K562 (cell line): Measurements from ENCODE around the gene PCSK5. TPM values are rescaled to one million over a fixed set of nuclear protein-coding genes. Genes with fewer than 3 reads are reported as not detected.

Source experiments
- ATAC-seq: fragments of 200-7000 bp; cut with Tn5 transposase; 3 replicates; pipeline ENCODE4 v1.9.1; 2020; ENCODE audit warnings: moderate library complexity
- BruUV-seq: library from RNA; stranded (reverse); fragments of 400-500 nt; replicated peaks from 2 replicates; lab custom pipeline; 2021; lab: Mats Ljungman, UMichigan
- CTCF ChIA-PET: fragments of 300-600 bp; formaldehyde crosslinking; extraction: SDS; loops from one replicate; lab custom pipeline; 2021; ENCODE audit warnings: low intra/inter-chr PET ratio; lab: Yijun Ruan, JAX
- POLR2A ChIA-PET: fragments of 300-600, 350-650 bp; sonication (Branson Sonifier 250); formaldehyde crosslinking; extraction: SDS; loops from one replicate; lab custom pipeline; 2021; ENCODE audit warnings: antibody characterized with exemption, inconsistent platforms; lab: Yijun Ruan, JAX
- DNase-seq, 4 experiments: peaks; one replicate each; pipeline versions ENCODE4 v3.0.0 to v3.0.0-alpha.2; 2011 to 2018; ENCODE audit warnings: low spot score in 3 of 4, mixed read lengths in 3 of 4; ENCODE audit errors: extremely low read depth in 1 of 4
- FAIRE-seq: peaks from 2 replicates; lab custom pipeline; 2011; peaks lifted over from hg19 to GRCh38; lab: Jason Lieb, UNC
- H2AFZ ChIP-seq: 2 replicates; pipeline ENCODE4 v1.6.0; 2011; ENCODE audit warnings: low read depth, low read length, control low read depth, inconsistent platforms
- H3K27ac ChIP-seq: fragments of 200-600 bp; 3 replicates; pipeline ENCODE4 v1.8.0; 2011; ENCODE audit warnings: low read depth, mild to moderate bottlenecking, control low read depth, inconsistent platforms, low read length, moderate library complexity, mixed read lengths; ENCODE audit errors: extremely low read depth
- H3K27me3 ChIP-seq, 2 experiments: fragments of 300-600 bp in 1 of 2; 2 replicates in 1 of 2; 3 replicates in 1 of 2; pipeline versions ENCODE4 v1.6.0 to v1.8.0; 2011; ENCODE audit warnings: inconsistent platforms in 2 of 2, low read length in 2 of 2, mild to moderate bottlenecking in 1 of 2, mixed read lengths in 1 of 2, moderate library complexity in 1 of 2; ENCODE audit not compliant: control insufficient read depth in 2 of 2, insufficient read depth in 2 of 2
- H3K36me3 ChIP-seq: fragments of 300-600 bp; 3 replicates; pipeline ENCODE4 v1.8.0; 2011; ENCODE audit warnings: mild to moderate bottlenecking, low read length, inconsistent platforms; ENCODE audit not compliant: control insufficient read depth, insufficient read depth
- H3K4me1 ChIP-seq, 2 experiments: fragments of 200-600 bp in 1 of 2; replicated peaks in 1 of 2; 2 replicates in 1 of 2; 3 replicates in 1 of 2; pipeline versions ENCODE4 v1.5.1 to v1.8.0; 2011; ENCODE audit warnings: inconsistent platforms in 2 of 2, low read length in 2 of 2, mild to moderate bottlenecking in 1 of 2, mixed read lengths in 1 of 2, moderate library complexity in 1 of 2; ENCODE audit not compliant: control insufficient read depth in 2 of 2, insufficient read depth in 2 of 2
- H3K4me2 ChIP-seq: 2 replicates; pipeline ENCODE4 v1.6.1; 2011; ENCODE audit warnings: low read length, control low read depth, inconsistent platforms, mixed read lengths; ENCODE audit not compliant: insufficient read depth
- H3K4me3 ChIP-seq: fragments of 200-600 bp; sonication (generic), shearing (Covaris generic); 2 replicates; pipeline ENCODE4 v1.5.1; 2016; ENCODE audit warnings: control low read depth, inconsistent platforms
- H3K79me2 ChIP-seq: fragments of 200-600 bp; 3 replicates; pipeline ENCODE4 v1.8.0; 2011; ENCODE audit warnings: low read length, inconsistent platforms; ENCODE audit not compliant: control insufficient read depth, insufficient read depth
- H3K9ac ChIP-seq, 2 experiments: 2 replicates each; pipeline versions ENCODE4 v1.6.0 to v1.6.1; 2011; ENCODE audit warnings: low read depth in 2 of 2, low read length in 2 of 2, control low read depth in 1 of 2, inconsistent platforms in 1 of 2, mild to moderate bottlenecking in 1 of 2, mixed read lengths in 1 of 2; ENCODE audit not compliant: insufficient read depth in 1 of 2
- H3K9me1 ChIP-seq: one replicate; pipeline ENCODE4 v1.6.0; 2011; ENCODE audit warnings: inconsistent platforms, mild to moderate bottlenecking, low read length, moderate library complexity; ENCODE audit not compliant: control insufficient read depth, insufficient read depth
- H3K9me3 ChIP-seq: replicated peaks from 2 replicates; pipeline ENCODE4 v1.5.1; 2011; ENCODE audit warnings: low read depth, low read length, inconsistent platforms; ENCODE audit not compliant: control insufficient read depth, insufficient read depth
- H4K20me1 ChIP-seq: replicated peaks from 2 replicates; pipeline ENCODE4 v1.6.1; 2011; ENCODE audit warnings: low read length, inconsistent platforms, mixed read lengths; ENCODE audit not compliant: control insufficient read depth, insufficient read depth
- ARID3A ChIP-seq: IDR thresholded peaks from 2 replicates; pipeline ENCODE4 v1.6.1; 2012; ENCODE audit warnings: low read depth, low read length, improper control_type of control experiment, borderline replicate concordance
- ARNT ChIP-seq, 2 experiments: fragments of 450-650 bp; IDR thresholded peaks; 2 replicates each; pipeline ENCODE4 v1.6.1; 2016; ENCODE audit warnings: mild to moderate bottlenecking in 1 of 2
- CSDE1 ChIP-seq, 2 experiments: fragments of 450-650 bp; IDR thresholded peaks; 2 replicates each; pipeline ENCODE4 v1.6.1; 2016; ENCODE audit warnings: mild to moderate bottlenecking in 1 of 2
- DDX20 ChIP-seq: fragments of 450-650 bp; IDR thresholded peaks from 2 replicates; pipeline ENCODE4 v1.6.1; 2016; ENCODE audit warnings: missing genetic modification characterization, low read depth, mild to moderate bottlenecking, missing compliant biosample characterization, moderate library complexity
- JUN ChIP-seq, 2 experiments: sonication (generic) in 1 of 2; formaldehyde crosslinking in 1 of 2; IDR thresholded peaks; 2 replicates each; pipeline versions ENCODE4 v1.6.1 to v1.8.0; 2012 to 2022; ENCODE audit warnings: borderline replicate concordance in 2 of 2, mild to moderate bottlenecking in 2 of 2, improper control_type of control experiment in 1 of 2, low read depth in 1 of 2, low read length in 1 of 2, missing genetic modification reagents in 1 of 2
- L3MBTL2 ChIP-seq: fragments of 450-650 bp; IDR thresholded peaks from 2 replicates; pipeline ENCODE4 v1.6.1; 2016; ENCODE audit warnings: mild to moderate bottlenecking, moderate library complexity
- POLR3A ChIP-seq: IDR thresholded peaks from 2 replicates; pipeline ENCODE4 v1.6.1; 2011; ENCODE audit warnings: borderline replicate concordance, mild to moderate bottlenecking, moderate library complexity; ENCODE audit not compliant: insufficient read length, insufficient read depth; ENCODE audit errors: extremely low read depth
- PTBP1 ChIP-seq: fragments of 200-400 bp; formaldehyde crosslinking; IDR thresholded peaks from 2 replicates; pipeline ENCODE4 v1.6.1; 2017; ENCODE audit warnings: low read depth, low read length
- RBBP5 ChIP-seq: fragments of 200-600 bp; sonication (generic); IDR thresholded peaks from 2 replicates; pipeline ENCODE4 v1.6.1; 2012; ENCODE audit warnings: borderline replicate concordance, mild to moderate bottlenecking, low read length, control low read depth, inconsistent platforms; ENCODE audit not compliant: insufficient read depth, poor library complexity, severe bottlenecking
- RBM22 ChIP-seq: fragments of 200-400 bp; formaldehyde crosslinking; IDR thresholded peaks from 2 replicates; pipeline ENCODE4 v1.6.1; 2018; ENCODE audit warnings: low read length, low read depth; ENCODE audit not compliant: poor library complexity, severe bottlenecking
- ZNF311 ChIP-seq: fragments of 250-450 bp; sonication (Bioruptor Pico); IDR thresholded peaks from 2 replicates; pipeline ENCODE4 v1.4.0; 2020; ENCODE audit warnings: mild to moderate bottlenecking, moderate library complexity
- ZNF77 ChIP-seq: fragments of 250-450 bp; sonication (Bioruptor Pico); IDR thresholded peaks from 2 replicates; pipeline ENCODE4 v1.5.0; 2020
- WGBS: fragments of 100-300 bp; shearing (Covaris generic); methylation state at CpG from one replicate; pipeline ENCODE4 v1.1.6; 2016; ENCODE audit warnings: low coverage, mixed read lengths; ENCODE audit not compliant: insufficient coverage; ENCODE audit errors: missing lambda C conversion rate; 5-methylcytosine and 5-hydroxymethylcytosine counted together
- in situ Hi-C: fragments of 300-500 bp; cut with MboI; formaldehyde crosslinking; loops from 4 replicates; pipeline ENCODE4 v1.15.0; 2018; ENCODE audit warnings: inconsistent platforms, mixed read lengths
- intact Hi-C: fragments of 100-400 bp; cut with micrococcal nuclease; formaldehyde crosslinking; loops from 2 replicates; pipeline ENCODE4 v1.14.2; 2022
- polyA plus RNA-seq, 8 experiments: library from polyadenylated mRNA; depleted of rRNA in 4 of 8; stranded (reverse) in 5 of 8; unstranded in 3 of 8; fragments of >200 nt; fragmentation: Nextera tagmentation in 2 of 8; fragmentation: Illumina TruSeq in 1 of 8; extraction: Ambion mirVana in 2 of 8; extraction: Trizol in 1 of 8; gene quantifications; 2 replicates each; pipeline versions ENCODE4 v1.2.1 to v1.2.3, GENCODE V29; 2011 to 2014; ENCODE audit warnings: inconsistent platforms in 1 of 8, missing spikeins in 1 of 8
- total RNA-seq, 7 experiments: library from RNA; depleted of rRNA in 6 of 7; stranded (reverse); fragments of >200 nt in 6 of 7; fragmentation: Illumina TruSeq in 2 of 7; extraction: Trizol in 2 of 7; gene quantifications; 2 replicates each; pipeline versions ENCODE4 v1.2.1 to v1.2.3, GENCODE V29; 2011 to 2021; ENCODE audit warnings: low replicate concordance in 1 of 7
- TF ChIP-seq, protein P1 (sequence below): fragments of 450-650 bp; IDR thresholded peaks from 2 replicates; pipeline ENCODE4 v1.6.1; 2018; ENCODE audit not compliant: partially characterized antibody

Gene PCSK5
- total and polyA plus RNA-seq, 9 of the 15 experiments (the other 6 are each of a cell fraction or from before 2014, with no cell fraction given), result not detected

GRCh38 chr9:76138360-76138759 lies 247.9 kb downstream of the PCSK5 start:
- Histone ChIP-seq H3K4me2 (no peak overlapping the region), H4K20me1 (no peaks in the 10 kb centered on the region), H3K27ac (no peak overlapping the region), H3K36me3 (no peaks in the 10 kb centered on the region), H3K4me1 (no peaks in the 10 kb centered on the region), H3K27me3 (no peaks in the 10 kb centered on the region), H3K9me1 (no peaks in the 10 kb centered on the region), H2AFZ (no peak overlapping the region), H3K9me3 (no peaks in the 10 kb centered on the region), H3K9ac (no peak overlapping the region)
- in situ Hi-C loops, result no loop called here
- 2% methylated on average over 4 of the region's 4 CpGs for WGBS
- POLR2A ChIA-PET, result no interaction called here
- DNase-seq (no peak), ATAC-seq (no peak), FAIRE-seq (no peak)
- no TSS peak for BruUV-seq
- TF ChIP-seq PTBP1 (no peak), RBM22 (no peak), ZNF311 (CRISPR knock-in tag) (no peak), L3MBTL2 (no peak), ZNF77 (no peak), JUN (IDR thresholded peaks at IDR 0.05; ENCODE audit: borderline replicate concordance, low read depth, low read length) (no peak), JUN (CRISPR knock-in tag; IDR thresholded peaks at IDR 0.05; ENCODE audit: borderline replicate concordance) (no peak), POLR3A (no peak), ARNT (IDR thresholded peaks at IDR 0.05) (no peak), DDX20 (tag) (no peak), RBBP5 (no peak), ARID3A (no peak), CSDE1 (IDR thresholded peaks at IDR 0.05) (no peak)
- TF ChIP-seq, protein P1, sequence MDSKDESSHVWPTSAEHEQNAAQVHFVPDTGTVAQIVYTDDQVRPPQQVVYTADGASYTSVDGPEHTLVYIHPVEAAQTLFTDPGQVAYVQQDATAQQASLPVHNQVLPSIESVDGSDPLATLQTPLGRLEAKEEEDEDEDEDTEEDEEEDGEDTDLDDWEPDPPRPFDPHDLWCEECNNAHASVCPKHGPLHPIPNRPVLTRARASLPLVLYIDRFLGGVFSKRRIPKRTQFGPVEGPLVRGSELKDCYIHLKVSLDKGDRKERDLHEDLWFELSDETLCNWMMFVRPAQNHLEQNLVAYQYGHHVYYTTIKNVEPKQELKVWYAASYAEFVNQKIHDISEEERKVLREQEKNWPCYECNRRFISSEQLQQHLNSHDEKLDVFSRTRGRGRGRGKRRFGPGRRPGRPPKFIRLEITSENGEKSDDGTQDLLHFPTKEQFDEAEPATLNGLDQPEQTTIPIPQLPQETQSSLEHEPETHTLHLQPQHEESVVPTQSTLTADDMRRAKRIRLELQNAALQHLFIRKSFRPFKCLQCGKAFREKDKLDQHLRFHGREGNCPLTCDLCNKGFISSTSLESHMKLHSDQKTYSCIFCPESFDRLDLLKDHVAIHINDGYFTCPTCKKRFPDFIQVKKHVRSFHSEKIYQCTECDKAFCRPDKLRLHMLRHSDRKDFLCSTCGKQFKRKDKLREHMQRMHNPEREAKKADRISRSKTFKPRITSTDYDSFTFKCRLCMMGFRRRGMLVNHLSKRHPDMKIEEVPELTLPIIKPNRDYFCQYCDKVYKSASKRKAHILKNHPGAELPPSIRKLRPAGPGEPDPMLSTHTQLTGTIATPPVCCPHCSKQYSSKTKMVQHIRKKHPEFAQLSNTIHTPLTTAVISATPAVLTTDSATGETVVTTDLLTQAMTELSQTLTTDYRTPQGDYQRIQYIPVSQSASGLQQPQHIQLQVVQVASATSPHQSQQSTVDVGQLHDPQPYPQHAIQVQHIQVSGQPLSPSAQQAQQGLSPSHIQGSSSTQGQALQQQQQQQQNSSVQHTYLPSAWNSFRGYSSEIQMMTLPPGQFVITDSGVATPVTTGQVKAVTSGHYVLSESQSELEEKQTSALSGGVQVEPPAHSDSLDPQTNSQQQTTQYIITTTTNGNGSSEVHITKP, result no peak
- TF ChIP-seq, all 486 proteins: peak for 0
- Histone ChIP-seq H3K79me2 (no peaks in the 10 kb centered on the region), H3K4me3 (no peak overlapping the region)
- CTCF ChIA-PET, result no interaction called here
- intact Hi-C loops, result no loop called here
